Activated naive CD4-positive, alpha-beta T cell treated with anti-CD3 and anti-CD28 coated beads, Interleukin-2, amount 10 ng/mL, durations not matched to agents 7 days and 5 days (primary cell): ENCODE results near the gene KLHL25.
A peak's percentile ranks its signal among the peaks of the same experiment; 100 is the strongest.

Source experiments
- CTCF ChIA-PET: fragments of 350-600 bp; sonication (Branson Sonifier 250); formaldehyde crosslinking; loops from one replicate; lab custom pipeline; 2021; ENCODE audit warnings: antibody characterized with exemption; lab: Charles Lee
- DNase-seq: peaks from one replicate; pipeline ENCODE4 v3.0.0-alpha.2; 2020
- H3K27ac Mint-ChIP-seq: one replicate; pipeline ENCODE4 v1.8.0; 2021; ENCODE audit warnings: mild to moderate bottlenecking, moderate library complexity, mixed read lengths
- H3K27me3 Mint-ChIP-seq: one replicate; pipeline ENCODE4 v1.8.0; 2021; ENCODE audit warnings: mild to moderate bottlenecking, mixed read lengths
- H3K36me3 Mint-ChIP-seq: one replicate; pipeline ENCODE4 v1.8.0; 2021; ENCODE audit warnings: mixed read lengths
- H3K4me1 Mint-ChIP-seq: one replicate; pipeline ENCODE4 v1.8.0; 2021; ENCODE audit warnings: mixed read lengths
- H3K4me3 Mint-ChIP-seq: one replicate; pipeline ENCODE4 v1.8.0; 2021; ENCODE audit warnings: mild to moderate bottlenecking, moderate library complexity, mixed read lengths
- H3K9me3 Mint-ChIP-seq: one replicate; pipeline ENCODE4 v1.8.0; 2021; ENCODE audit warnings: mixed read lengths

Gene KLHL25

DNA sequence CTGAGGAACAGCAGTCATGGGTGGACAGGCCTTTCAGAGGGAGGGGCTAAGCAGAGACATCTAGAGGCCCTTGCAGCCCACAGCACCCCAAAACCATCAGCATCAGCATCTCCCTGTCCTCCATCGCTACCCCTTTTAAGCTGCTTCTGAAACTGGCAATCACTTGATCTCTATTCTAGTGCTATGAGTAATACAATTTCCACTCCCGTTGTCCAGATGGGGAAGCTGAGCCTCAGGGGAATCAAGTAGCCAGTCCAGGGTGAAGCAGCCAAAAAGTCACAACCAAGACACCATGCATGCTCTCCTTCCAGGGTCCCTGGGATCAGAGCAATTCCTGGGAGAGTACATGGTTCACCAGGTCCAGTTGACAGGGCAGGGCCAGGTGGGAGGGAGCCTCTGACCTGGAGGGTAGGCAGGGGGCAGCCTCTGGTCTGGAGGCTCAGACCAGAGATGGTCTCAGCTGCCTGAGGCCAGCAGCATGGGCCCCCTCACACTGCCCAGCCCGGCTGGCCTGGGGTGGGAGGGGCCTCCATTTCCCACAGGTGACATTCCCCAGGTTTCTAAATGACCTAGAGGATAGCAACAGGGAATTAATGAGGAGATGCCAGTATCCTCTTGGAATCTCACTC is 30.0 kb downstream of the KLHL25 start:
- H3K27ac Mint-ChIP-seq, result no peak overlapping the region
- H3K4me3 Mint-ChIP-seq, result no peak overlapping the region
- H3K9me3 Mint-ChIP-seq, result no peaks in the 10 kb centered on the region
- peaks cover 1% of the 10 kb centered on the region for H3K36me3 Mint-ChIP-seq
- CTCF ChIA-PET, result interaction anchor here (1.9 kb wide), 1 partner anchor 75 kb away, joined by 6 read pairs; no protein-coding TSS in a partner anchor
- H3K27me3 Mint-ChIP-seq, result no peaks in the 10 kb centered on the region
- no peak for DNase-seq
- H3K4me1 Mint-ChIP-seq, result no peaks in the 10 kb centered on the region

DNA sequence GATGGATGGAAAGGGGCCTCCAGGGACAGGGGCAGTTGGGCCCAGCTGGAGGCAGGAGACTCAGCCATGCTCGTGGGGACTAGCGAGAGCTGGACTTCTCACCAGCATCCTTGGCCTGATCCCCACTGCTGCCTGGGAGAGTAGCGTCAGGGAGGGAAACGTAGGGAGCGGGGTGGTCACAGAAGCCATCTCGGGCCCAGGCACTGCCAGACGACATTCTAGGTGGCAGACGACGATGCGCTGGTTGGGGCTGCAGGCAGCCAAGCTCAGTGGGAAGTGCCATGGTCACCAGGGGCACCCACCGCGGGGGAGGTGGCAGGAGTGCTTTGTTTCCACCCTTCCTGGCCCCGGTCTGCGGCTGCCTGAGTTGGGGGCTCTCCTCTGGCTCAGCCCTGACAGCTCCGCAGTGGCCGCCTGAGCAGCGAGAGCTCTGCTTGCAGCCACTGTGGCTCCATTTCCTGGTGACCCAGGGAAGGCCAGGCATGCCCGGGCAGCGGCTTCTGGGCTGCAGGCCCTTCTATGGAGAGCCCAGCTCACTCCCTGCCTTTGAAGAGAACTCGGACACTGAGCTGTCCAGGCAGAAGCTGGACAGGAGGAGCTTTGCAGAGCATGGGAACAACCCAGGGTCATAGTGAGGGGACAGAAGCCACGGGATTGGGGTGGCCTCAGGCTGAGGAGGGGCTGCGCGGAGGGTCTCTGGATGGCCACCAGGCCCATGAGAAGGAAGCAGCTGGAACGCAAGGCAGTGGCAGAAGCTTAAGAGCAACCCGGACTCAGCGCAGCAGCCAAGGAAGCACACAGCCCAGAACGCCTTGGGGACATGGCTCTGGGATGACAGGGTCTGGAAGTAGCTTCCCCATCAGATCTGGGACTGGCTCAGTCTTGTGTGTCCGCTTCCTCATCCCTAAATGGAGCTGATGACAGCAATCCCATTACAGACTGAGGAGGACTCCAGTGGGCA is 30.8 kb downstream of the KLHL25 start:
- Mint-ChIP-seq H3K4me3 (no peak overlapping the region), H3K27me3 (no peaks in the 10 kb centered on the region), H3K9me3 (no peaks in the 10 kb centered on the region), H3K27ac (peak overlapping the region; percentile 45), H3K36me3 (peaks cover 1% of the 10 kb centered on the region), H3K4me1 (no peaks in the 10 kb centered on the region)
- CTCF ChIA-PET, result interaction anchor here (1.9 kb wide), 1 partner anchor 75 kb away, joined by 6 read pairs; no protein-coding TSS in a partner anchor
- no peak for DNase-seq

- H3K27me3 Mint-ChIP-seq, result no peaks in the 10 kb centered on the region
- no peaks in the 10 kb centered on the region for H3K4me1 Mint-ChIP-seq
- no peaks in the 10 kb centered on the region for H3K9me3 Mint-ChIP-seq
- DNase-seq, result no peak
- peaks cover 1% of the 10 kb centered on the region for H3K36me3 Mint-ChIP-seq
- H3K4me3 Mint-ChIP-seq, result no peak overlapping the region
- H3K27ac Mint-ChIP-seq, result no peak overlapping the region
- CTCF ChIA-PET, result no interaction called here
These were observed 31.6 kb downstream of the KLHL25 start for GRCh38 chr15:85763157-85763556.

- Mint-ChIP-seq H3K4me3 (no peak overlapping the region), H3K27ac (no peak overlapping the region), H3K36me3 (peaks cover 3% of the 10 kb centered on the region), H3K9me3 (no peaks in the 10 kb centered on the region), H3K4me1 (no peaks in the 10 kb centered on the region), H3K27me3 (no peaks in the 10 kb centered on the region)
- DNase-seq, result no peak
- CTCF ChIA-PET, result no interaction called here
These were observed 32.0 kb downstream of the KLHL25 start for GRCh38 chr15:85762756-85763127.

DNA sequence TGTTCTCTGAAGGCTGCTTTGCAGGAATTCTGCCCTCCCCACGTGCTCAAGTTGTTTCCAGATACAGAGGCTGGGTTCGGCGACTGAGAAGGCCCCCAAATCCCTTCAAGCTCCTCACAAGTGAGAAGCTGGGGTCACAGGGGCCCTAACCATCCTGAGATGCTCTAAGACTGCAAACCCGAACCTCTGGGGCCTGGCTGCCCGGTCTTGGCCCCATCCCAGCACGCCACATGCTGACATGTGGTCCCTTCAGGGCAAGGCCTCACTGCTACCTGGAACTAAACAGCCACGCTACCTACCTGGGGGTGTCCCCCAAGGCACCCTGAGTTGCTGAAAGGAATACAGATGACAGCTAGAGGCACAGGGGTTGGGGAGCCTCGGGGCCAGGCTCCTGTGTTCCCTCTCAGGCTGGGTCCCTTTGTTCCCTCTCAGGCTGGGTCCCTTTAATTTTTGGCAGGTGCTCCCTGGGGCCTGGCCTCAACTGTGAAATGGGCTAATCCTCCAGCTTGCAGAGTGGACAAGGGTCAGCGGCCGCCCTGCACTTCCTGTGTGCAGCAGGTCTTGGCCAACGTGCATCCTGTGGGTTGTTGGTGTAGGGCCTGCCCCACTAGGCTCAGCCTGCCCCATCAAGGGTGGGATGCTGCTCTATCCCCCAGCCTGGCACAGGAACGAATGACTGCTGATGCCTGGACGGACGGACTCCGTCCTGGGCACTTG is 32.5 kb downstream of the KLHL25 start:
- no peak overlapping the region for H3K4me3 Mint-ChIP-seq
- no peak for DNase-seq
- peaks cover 4% of the 10 kb centered on the region for H3K36me3 Mint-ChIP-seq
- no peaks in the 10 kb centered on the region for H3K9me3 Mint-ChIP-seq
- no peak overlapping the region for H3K27ac Mint-ChIP-seq
- no peaks in the 10 kb centered on the region for H3K27me3 Mint-ChIP-seq
- CTCF ChIA-PET, result interaction anchor here (0.8 to 1.0 kb wide), 2 partner anchors 9 to 28 kb away, joined by 3 read pairs; no protein-coding TSS in a partner anchor
- H3K4me1 Mint-ChIP-seq, result no peaks in the 10 kb centered on the region

DNA sequence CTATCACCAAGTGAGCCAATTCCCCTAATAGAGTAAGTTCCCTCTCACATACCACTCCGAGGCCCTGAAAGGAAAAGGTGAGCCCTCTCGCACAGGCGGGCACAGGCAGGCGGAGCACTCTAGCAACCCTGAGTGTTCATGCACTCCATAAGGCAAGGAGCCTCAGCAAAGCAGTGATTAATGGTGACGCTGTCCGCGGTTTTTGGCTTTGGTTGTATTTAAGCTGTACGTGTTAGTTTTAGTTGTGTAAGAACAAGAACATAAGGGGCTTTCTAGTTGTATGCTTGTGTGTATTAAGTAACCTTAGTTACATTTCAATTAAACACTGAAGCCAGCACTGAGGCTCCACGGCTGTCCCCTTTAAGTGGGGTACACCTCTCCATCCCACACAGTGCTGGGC is 33.1 kb downstream of the KLHL25 start:
- H3K4me3 Mint-ChIP-seq, result no peak overlapping the region
- no peaks in the 10 kb centered on the region for H3K27me3 Mint-ChIP-seq
- no peaks in the 10 kb centered on the region for H3K4me1 Mint-ChIP-seq
- no peaks in the 10 kb centered on the region for H3K9me3 Mint-ChIP-seq
- H3K36me3 Mint-ChIP-seq, result peaks cover 4% of the 10 kb centered on the region
- no peak for DNase-seq
- CTCF ChIA-PET, result interaction anchor here (0.8 to 1.3 kb wide), 4 partner anchors 9 to 80 kb away, joined by 3 to 4 read pairs (median 4); no protein-coding TSS in a partner anchor
- no peak overlapping the region for H3K27ac Mint-ChIP-seq

GRCh38 chr15:85760531-85761371 is 34.0 kb downstream of the KLHL25 start:
- H3K4me1 Mint-ChIP-seq, result no peaks in the 10 kb centered on the region
- no peak for DNase-seq
- H3K9me3 Mint-ChIP-seq, result no peaks in the 10 kb centered on the region
- H3K4me3 Mint-ChIP-seq, result no peak overlapping the region
- H3K36me3 Mint-ChIP-seq, result peaks cover 4% of the 10 kb centered on the region
- H3K27ac Mint-ChIP-seq, result no peak overlapping the region
- H3K27me3 Mint-ChIP-seq, result no peaks in the 10 kb centered on the region
- CTCF ChIA-PET, result interaction anchor here (0.9 to 1.3 kb wide), 4 partner anchors 27 to 81 kb away, joined by 3 to 4 read pairs (median 4); no protein-coding TSS in a partner anchor

DNA sequence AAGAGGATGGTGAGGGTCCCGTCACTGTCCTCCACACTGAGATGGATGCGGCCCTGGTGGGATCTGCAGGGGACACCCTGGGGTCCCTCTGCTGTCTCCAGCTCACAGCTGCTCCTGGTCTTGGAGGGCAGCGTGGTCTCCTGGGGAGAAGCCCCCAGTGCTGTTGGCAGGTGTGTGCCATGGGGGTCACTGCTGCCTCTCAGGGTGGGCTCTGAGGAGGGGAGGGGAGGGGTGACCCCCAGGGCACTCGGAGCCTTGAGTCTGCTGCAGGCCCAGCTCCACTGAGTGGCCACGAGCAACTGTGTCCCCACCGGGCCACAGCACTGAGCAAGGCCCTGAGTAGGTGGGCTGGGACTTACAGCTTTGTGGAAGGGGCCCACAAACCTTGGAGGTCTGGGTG is 34.7 kb downstream of the KLHL25 start:
- Mint-ChIP-seq H3K4me1 (no peaks in the 10 kb centered on the region), H3K27ac (no peak overlapping the region), H3K9me3 (no peaks in the 10 kb centered on the region), H3K4me3 (no peak overlapping the region), H3K36me3 (peaks cover 4% of the 10 kb centered on the region), H3K27me3 (no peaks in the 10 kb centered on the region)
- CTCF ChIA-PET, result interaction anchor here (0.9 kb wide), 1 partner anchor 78 kb away, joined by 3 read pairs; no protein-coding TSS in a partner anchor
- DNase-seq, result no peak

- H3K4me1 Mint-ChIP-seq, result no peaks in the 10 kb centered on the region
- H3K27ac Mint-ChIP-seq, result no peak overlapping the region
- H3K36me3 Mint-ChIP-seq, result peaks cover 4% of the 10 kb centered on the region
- no peaks in the 10 kb centered on the region for H3K27me3 Mint-ChIP-seq
- DNase-seq, result no peak
- H3K9me3 Mint-ChIP-seq, result no peaks in the 10 kb centered on the region
- no peak overlapping the region for H3K4me3 Mint-ChIP-seq
- CTCF ChIA-PET, result interaction anchor here (1.3 kb wide), 1 partner anchor 30 kb away, joined by 3 read pairs; no protein-coding TSS in a partner anchor
These were observed 35.3 kb downstream of the KLHL25 start for GRCh38 chr15:85759376-85759775.

DNA sequence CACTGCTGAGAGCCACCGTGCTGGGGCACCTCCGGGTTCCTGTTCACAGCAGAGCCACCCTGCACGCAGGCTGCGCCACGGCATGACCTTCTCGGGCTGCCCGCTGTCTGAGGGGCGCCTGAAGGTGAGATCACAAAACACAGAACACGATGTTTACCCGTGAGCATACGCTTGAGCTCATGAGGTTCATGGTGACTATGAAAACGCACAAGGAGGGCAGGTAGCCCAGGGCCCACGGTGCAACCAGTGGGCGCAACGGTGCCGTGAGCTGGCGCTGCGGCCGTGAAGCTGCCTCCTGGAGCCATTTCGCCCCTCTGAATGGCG is 36.1 kb downstream of the KLHL25 start:
- no peak overlapping the region for H3K4me3 Mint-ChIP-seq
- no peaks in the 10 kb centered on the region for H3K9me3 Mint-ChIP-seq
- no peaks in the 10 kb centered on the region for H3K4me1 Mint-ChIP-seq
- peak overlapping the region; percentile 49 for H3K27ac Mint-ChIP-seq
- H3K27me3 Mint-ChIP-seq, result no peaks in the 10 kb centered on the region
- DNase-seq, result no peak
- CTCF ChIA-PET, result interaction anchor here (1.3 kb wide), 1 partner anchor 29 kb away, joined by 3 read pairs; no protein-coding TSS in a partner anchor
- peaks cover 4% of the 10 kb centered on the region for H3K36me3 Mint-ChIP-seq

DNA sequence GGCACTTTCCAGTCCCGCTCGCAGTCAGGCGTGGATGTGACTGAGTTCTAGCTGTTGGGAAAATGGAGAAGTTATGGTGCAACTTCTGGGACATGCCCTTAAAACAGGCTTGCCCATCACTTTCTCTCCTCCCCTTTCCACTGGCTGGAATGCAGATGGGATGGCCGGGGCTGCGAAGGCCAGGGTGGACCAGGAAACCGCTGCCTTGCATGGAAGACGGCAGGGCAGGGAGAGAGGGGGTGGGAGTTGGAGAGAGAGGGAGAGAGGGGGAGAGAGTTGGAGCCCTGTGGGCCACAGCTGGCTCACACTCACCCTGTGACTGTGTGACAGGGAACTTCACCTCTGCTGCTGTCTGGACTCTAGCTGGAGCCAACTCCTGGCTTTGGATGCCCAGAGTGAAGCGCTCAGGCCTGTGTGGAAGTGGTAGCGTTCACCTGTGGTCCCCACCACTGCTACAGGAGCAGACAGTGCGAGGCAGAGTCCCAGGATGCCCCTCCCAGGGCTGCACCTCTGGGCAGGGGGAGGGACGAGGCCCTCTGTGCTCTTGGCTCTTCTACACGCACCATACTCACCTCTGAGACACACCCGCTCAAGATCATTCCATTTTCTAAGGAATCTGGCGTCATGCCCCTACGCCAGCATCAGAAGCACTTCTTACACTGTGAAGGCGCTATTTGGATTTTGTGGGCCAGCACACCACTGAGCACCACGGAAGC is 36.6 kb downstream of the KLHL25 start:
- peaks cover 4% of the 10 kb centered on the region for H3K36me3 Mint-ChIP-seq
- no peak overlapping the region for H3K27ac Mint-ChIP-seq
- CTCF ChIA-PET, result interaction anchor here (1.3 kb wide), 1 partner anchor 28 kb away, joined by 3 read pairs; no protein-coding TSS in a partner anchor
- DNase-seq, result no peak
- H3K27me3 Mint-ChIP-seq, result no peaks in the 10 kb centered on the region
- no peaks in the 10 kb centered on the region for H3K9me3 Mint-ChIP-seq
- H3K4me1 Mint-ChIP-seq, result no peaks in the 10 kb centered on the region
- no peak overlapping the region for H3K4me3 Mint-ChIP-seq

DNA sequence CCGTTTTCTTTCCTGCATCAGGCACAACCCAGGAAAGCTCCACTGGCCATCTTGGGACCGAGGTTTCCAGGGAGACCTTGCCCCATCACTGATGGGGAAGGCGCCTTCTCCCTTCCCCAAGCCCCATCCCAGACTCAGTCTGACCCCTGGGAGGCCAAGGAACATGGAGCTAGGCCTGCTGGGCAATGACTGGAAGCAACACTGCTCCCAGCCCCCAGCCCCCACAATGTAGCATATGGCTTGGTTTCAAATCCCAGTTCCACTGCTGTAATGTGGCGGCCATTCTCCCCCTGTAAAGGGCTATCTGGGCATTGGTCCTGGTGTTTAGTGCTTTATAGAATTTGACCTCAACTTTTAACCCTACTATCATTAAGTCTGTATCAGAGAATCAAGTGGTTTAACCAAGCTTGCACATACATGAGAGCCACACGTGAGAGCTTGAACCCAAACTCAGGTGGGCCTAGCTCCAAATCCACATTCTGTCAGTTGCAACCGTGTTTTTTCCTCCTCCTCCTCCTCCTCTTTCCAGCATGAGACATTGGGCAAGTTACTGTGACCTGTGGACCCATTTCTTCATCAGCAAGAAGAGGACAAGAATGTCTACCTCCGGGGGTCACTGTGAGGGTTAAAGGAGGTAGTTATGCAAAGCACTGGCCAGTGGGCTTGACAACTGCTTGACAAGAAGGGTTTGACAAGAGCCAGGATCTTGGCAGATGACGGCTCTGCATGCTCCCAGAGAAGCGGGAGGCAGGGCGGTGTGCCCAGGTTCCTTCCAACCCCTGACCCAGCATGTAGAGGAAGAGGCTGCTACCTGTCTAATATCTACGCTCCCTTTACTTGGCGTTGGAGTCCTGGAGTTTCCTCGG is 37.4 kb downstream of the KLHL25 start:
- CTCF ChIA-PET, result no interaction called here
- no peaks in the 10 kb centered on the region for H3K9me3 Mint-ChIP-seq
- H3K27ac Mint-ChIP-seq, result no peak overlapping the region

More for the DNA sequence above, 37.4 kb downstream of the KLHL25 start:
- peaks cover 5% of the 10 kb centered on the region for H3K36me3 Mint-ChIP-seq
- no peaks in the 10 kb centered on the region for H3K27me3 Mint-ChIP-seq
- H3K4me1 Mint-ChIP-seq, result peaks cover 4% of the 10 kb centered on the region
- no peak for DNase-seq
- H3K4me3 Mint-ChIP-seq, result no peak overlapping the region
